ENCODE results near the gene C10orf105. TPM values are rescaled to one million over a fixed set of nuclear protein-coding genes. Genes with fewer than 3 reads are reported as not detected.

C10orf105 gene
- under 1 TPM; 0.13 to 0.33 TPM for total RNA-seq
- polyA plus RNA-seq (2013, experiment 1 of 2) = 0.64 TPM
- polyA plus RNA-seq (2013, experiment 2 of 2) = 0.66 TPM
- long read RNA-seq, experiment 1, partial matches to known transcripts = 0 of 3 reads
- long read RNA-seq, experiment 1, other reads (novel, unspliced or antisense) = 3 of 3 reads
- long read RNA-seq, experiment 2 = 0 reads
- long read RNA-seq, experiment 3 = 0 reads
- long read RNA-seq, experiment 4 = 0 reads

GRCh38 chr10:71719464-71720201 lies at the start of gene C10orf105:
TSS of gene C10orf105 (minus strand) at chr10:71719778. CDS start at chr10:71716337, 3,441 bp downstream.
- Histone ChIP-seq H3K4me3 (ENCODE audit: low read length) (no peak within 1 kb of the TSS), H3K9me3 (ENCODE audit: control insufficient read depth, low read length) (no peaks in the 10 kb centered on the region), H3K27ac (ENCODE audit: low read depth, low read length) (no peak within 1 kb of the TSS), H3K9ac (ENCODE audit: extremely low read depth, low read length, poor library complexity, severe bottlenecking) (no peak within 1 kb of the TSS), H3K27me3 (ENCODE audit: control insufficient read depth, insufficient read depth, low read length, poor library complexity, severe bottlenecking) (peaks cover 3% of the 10 kb centered on the region), H3K4me1 (ENCODE audit: control insufficient read depth, insufficient read depth, low read length) (no peaks in the 10 kb centered on the region), H3K36me3 (ENCODE audit: control insufficient read depth, insufficient read depth, low read length) (no peaks in the 10 kb centered on the region)
- peaks cover 2% of the 10 kb centered on the region for H3K9me3 Mint-ChIP-seq
- no peak within 1 kb of the TSS for H3K4me3 Mint-ChIP-seq
- TF ChIP-seq CTCF (conservative IDR thresholded peaks at IDR 0.05) = no peak
- H3K27me3 Mint-ChIP-seq (ENCODE audit: insufficient read depth) = peaks cover 13% of the 10 kb centered on the region
- 73 to 81% methylated on average over 6 to 14 of the region's 14 CpGs for WGBS, 2 experiments (ENCODE audit: insufficient coverage in 1 of 2, insufficient read length in 1 of 2)
- no peak within 1 kb of the TSS for H3K27ac Mint-ChIP-seq
- no peaks in the 10 kb centered on the region for H3K36me3 Mint-ChIP-seq (ENCODE audit: low read depth)
- DNase-seq = peak; percentile 80
- peaks cover 2% of the 10 kb centered on the region for H3K4me1 Mint-ChIP-seq

- Histone ChIP-seq H3K27ac (ENCODE audit: low read depth, low read length) (peak overlapping the region; percentile 41), H3K4me1 (ENCODE audit: control insufficient read depth, insufficient read depth, low read length) (no peaks in the 10 kb centered on the region), H3K9me3 (ENCODE audit: control insufficient read depth, low read length) (no peaks in the 10 kb centered on the region), H3K9ac (ENCODE audit: extremely low read depth, low read length, poor library complexity, severe bottlenecking) (no peak overlapping the region), H3K4me3 (ENCODE audit: low read length) (no peak overlapping the region), H3K36me3 (ENCODE audit: control insufficient read depth, insufficient read depth, low read length) (no peaks in the 10 kb centered on the region), H3K27me3 (ENCODE audit: control insufficient read depth, insufficient read depth, low read length, poor library complexity, severe bottlenecking) (peaks cover 17% of the 10 kb centered on the region)
- Mint-ChIP-seq H3K27ac (no peak overlapping the region), H3K36me3 (ENCODE audit: low read depth) (no peaks in the 10 kb centered on the region), H3K27me3 (ENCODE audit: insufficient read depth) (peaks cover 44% of the 10 kb centered on the region), H3K4me3 (no peak overlapping the region), H3K9me3 (no peaks in the 10 kb centered on the region), H3K4me1 (peaks cover 5% of the 10 kb centered on the region)
- WGBS, 2 experiments (ENCODE audit: insufficient coverage in 1 of 2, insufficient read length in 1 of 2) = 85 to 86% methylated on average over 9 to 10 of the region's 10 CpGs
- DNase-seq = no peak
- no peak for TF ChIP-seq CTCF (conservative IDR thresholded peaks at IDR 0.05)
Observed at GRCh38 chr10:71767420-71768035, 48.0 kb upstream of the C10orf105 start.

- no peak overlapping the region for H3K27ac ChIP-seq (ENCODE audit: low read depth, low read length)
- no peaks in the 10 kb centered on the region for H3K36me3 Mint-ChIP-seq (ENCODE audit: low read depth)
- H3K27me3 Mint-ChIP-seq (ENCODE audit: insufficient read depth) = peaks cover 42% of the 10 kb centered on the region
- no peak overlapping the region for H3K4me3 Mint-ChIP-seq
- no peak overlapping the region for H3K9ac ChIP-seq (ENCODE audit: extremely low read depth, low read length, poor library complexity, severe bottlenecking)
- H3K36me3 ChIP-seq (ENCODE audit: control insufficient read depth, insufficient read depth, low read length) = no peaks in the 10 kb centered on the region
- H3K4me3 ChIP-seq (ENCODE audit: low read length) = no peak overlapping the region
- TF ChIP-seq CTCF (conservative IDR thresholded peaks at IDR 0.05) = no peak
- H3K4me1 Mint-ChIP-seq = peaks cover 5% of the 10 kb centered on the region
- no peaks in the 10 kb centered on the region for H3K9me3 Mint-ChIP-seq
- no peak for DNase-seq
- peaks cover 16% of the 10 kb centered on the region for H3K27me3 ChIP-seq (ENCODE audit: control insufficient read depth, insufficient read depth, low read length, poor library complexity, severe bottlenecking)
- H3K27ac Mint-ChIP-seq = no peak overlapping the region
- H3K4me1 ChIP-seq (ENCODE audit: control insufficient read depth, insufficient read depth, low read length) = no peaks in the 10 kb centered on the region
- WGBS, 2 experiments (ENCODE audit: insufficient coverage in 1 of 2, insufficient read length in 1 of 2) = 82 to 87% methylated on average over 8 to 10 of the region's 10 CpGs
- H3K9me3 ChIP-seq (ENCODE audit: control insufficient read depth, low read length) = no peaks in the 10 kb centered on the region
Observed at GRCh38 chr10:71766717-71767419, 47.3 kb upstream of the C10orf105 start.
